Neural cell (in vitro differentiated cells): ENCODE results near the gene NAB2. TPM values are rescaled to one million over a fixed set of nuclear protein-coding genes. Genes with fewer than 3 reads are reported as not detected.

Experiments
- H2AFZ ChIP-seq: fragments of 200-600, 300-800 bp; sonication (generic), shearing (Covaris generic); 2 replicates; pipeline ENCODE4 v1.6.0; 2014; ENCODE audit warnings: low read depth, mild to moderate bottlenecking, antibody characterized with exemption, low read length, moderate library complexity
- H3F3A ChIP-seq: fragments of 200-600 bp; shearing (Covaris generic); 2 replicates; pipeline ENCODE4 v1.6.1; 2016; ENCODE audit warnings: mild to moderate bottlenecking, moderate library complexity, mixed read lengths, antibody characterized with exemption, low read length; ENCODE audit not compliant: insufficient read depth, poor library complexity, severe bottlenecking
- H3K27ac ChIP-seq: fragments of 200-600, 300-800 bp; sonication (generic), shearing (Covaris generic); 2 replicates; pipeline ENCODE4 v1.5.1; 2014; ENCODE audit warnings: mild to moderate bottlenecking, low read length, moderate library complexity
- H3K27me3 ChIP-seq: fragments of 300-800, 200-600 bp; sonication (generic), shearing (Covaris generic); 2 replicates; pipeline ENCODE4 v1.6.0; 2014; ENCODE audit warnings: mild to moderate bottlenecking, low read depth, low read length, moderate library complexity; ENCODE audit not compliant: insufficient read depth
- H3K36me3 ChIP-seq: fragments of 300-800, 200-600 bp; sonication (generic), shearing (Covaris generic); 2 replicates; pipeline ENCODE4 v1.5.1; 2014; ENCODE audit warnings: mild to moderate bottlenecking, antibody characterized with exemption, low read length, moderate library complexity; ENCODE audit not compliant: insufficient read depth
- H3K4me2 ChIP-seq: fragments of 300-800, 200-600 bp; sonication (generic), shearing (Covaris generic); 2 replicates; pipeline ENCODE4 v1.6.0; 2014; ENCODE audit warnings: mild to moderate bottlenecking, low read length
- H3K4me3 ChIP-seq: fragments of 300-800, 200-600 bp; sonication (generic), shearing (Covaris generic); 2 replicates; pipeline ENCODE4 v1.5.1; 2014; ENCODE audit warnings: mild to moderate bottlenecking, low read length, moderate library complexity
- H3K79me2 ChIP-seq: fragments of 200-600 bp; shearing (Covaris generic); replicated peaks from 2 replicates; pipeline ENCODE4 v1.6.0; 2014; ENCODE audit warnings: mild to moderate bottlenecking, low read length, moderate library complexity; ENCODE audit not compliant: insufficient read depth
- H3K9ac ChIP-seq: fragments of 300-800, 200-600 bp; sonication (generic), shearing (Covaris generic); 2 replicates; pipeline ENCODE4 v1.6.1; 2016; ENCODE audit warnings: mild to moderate bottlenecking, low read length, mixed read lengths
- H3K9me2 ChIP-seq: fragments of 200-600 bp; shearing (Covaris generic); 2 replicates; pipeline ENCODE4 v1.6.1; 2016; ENCODE audit warnings: mild to moderate bottlenecking, low read length, mixed read lengths; ENCODE audit not compliant: insufficient read depth
- H3K9me3 ChIP-seq: fragments of 200-600, 300-800 bp; sonication (generic), shearing (Covaris generic); 2 replicates; pipeline ENCODE4 v1.6.1; 2016; ENCODE audit warnings: mild to moderate bottlenecking, mixed run types, low read length, moderate library complexity, mixed read lengths
- H4K20me1 ChIP-seq: fragments of 200-600 bp; shearing (Covaris generic); 2 replicates; pipeline ENCODE4 v1.6.1; 2016; ENCODE audit warnings: mild to moderate bottlenecking, mixed run types; ENCODE audit not compliant: insufficient read depth
- CTCF ChIP-seq: fragments of 450-650 bp; IDR thresholded peaks from 2 replicates; pipeline ENCODE4 v1.5.1; 2014; ENCODE audit warnings: antibody characterized with exemption, mild to moderate bottlenecking, moderate library complexity; ENCODE audit not compliant: poor library complexity, severe bottlenecking
- EP300 ChIP-seq: fragments of 450-650 bp; conservative IDR thresholded peaks from 2 replicates; pipeline ENCODE4 v1.6.1; 2014; ENCODE audit warnings: antibody characterized with exemption, mild to moderate bottlenecking, moderate library complexity; ENCODE audit not compliant: poor library complexity, severe bottlenecking
- EZH2 ChIP-seq: fragments of 200-600, 300-800 bp; shearing (Covaris generic), sonication (generic); IDR thresholded peaks from 2 replicates; pipeline ENCODE4 v1.6.1; 2014; ENCODE audit warnings: antibody characterized with exemption, low read length, borderline replicate concordance, mild to moderate bottlenecking; ENCODE audit not compliant: insufficient read depth, poor library complexity, severe bottlenecking
- MXI1 ChIP-seq: fragments of 450-650 bp; conservative IDR thresholded peaks from 2 replicates; pipeline ENCODE4 v1.6.1; 2014; ENCODE audit warnings: antibody characterized with exemption, mild to moderate bottlenecking; ENCODE audit not compliant: poor library complexity, severe bottlenecking
- POLR2AphosphoS5 ChIP-seq: IDR thresholded peaks from 2 replicates; pipeline ENCODE4 v1.6.1; 2012
- RAD21 ChIP-seq: fragments of 450-650 bp; conservative IDR thresholded peaks from 2 replicates; pipeline ENCODE4 v1.6.1; 2014; ENCODE audit warnings: antibody characterized with exemption, mild to moderate bottlenecking, moderate library complexity
- REST ChIP-seq: IDR thresholded peaks from 2 replicates; pipeline ENCODE4 v1.6.1; 2012; ENCODE audit warnings: borderline replicate concordance
- SMC3 ChIP-seq: fragments of 450-650 bp; conservative IDR thresholded peaks from 2 replicates; pipeline ENCODE4 v1.6.1; 2014; ENCODE audit warnings: antibody characterized with exemption, mild to moderate bottlenecking, moderate library complexity; ENCODE audit not compliant: poor library complexity
- TAF1 ChIP-seq: IDR thresholded peaks from 2 replicates; pipeline ENCODE4 v1.6.1; 2012; ENCODE audit warnings: low read depth
- polyA plus RNA-seq: library from polyadenylated mRNA; depleted of rRNA; stranded (reverse); fragments of >200 nt; gene quantifications from 2 replicates; pipeline ENCODE4 v1.2.3, GENCODE V29; 2014

The NAB2 gene
- polyA plus RNA-seq, 1 donor from 2014 or later, result 15.6 TPM

- Histone ChIP-seq H3K4me3 (no peak overlapping the region), H2AFZ (no peak overlapping the region), H3K27ac (no peak overlapping the region), H3K9ac (no peak overlapping the region), H3K27me3 (no peaks in the 10 kb centered on the region), H3K4me2 (no peak overlapping the region), H3K36me3 (no peaks in the 10 kb centered on the region), H3K79me2 (no peaks in the 10 kb centered on the region), H3K9me2 (no peaks in the 10 kb centered on the region), H3F3A (no peaks in the 10 kb centered on the region), H3K9me3 (no peaks in the 10 kb centered on the region), H4K20me1 (no peaks in the 10 kb centered on the region)
- TF ChIP-seq REST, result no peak
- TF ChIP-seq SMC3, result no peak
- TF ChIP-seq RAD21, result no peak
- no peak for TF ChIP-seq CTCF
Measured at GRCh38 chr12:57046086-57046791, 42.7 kb upstream of the NAB2 start.

- Histone ChIP-seq H3K79me2 (no peaks in the 10 kb centered on the region), H4K20me1 (no peaks in the 10 kb centered on the region), H3K27ac (no peak overlapping the region), H3F3A (no peaks in the 10 kb centered on the region), H3K9me2 (no peaks in the 10 kb centered on the region), H3K27me3 (no peaks in the 10 kb centered on the region), H3K4me2 (no peak overlapping the region), H2AFZ (no peak overlapping the region), H3K4me3 (no peak overlapping the region), H3K36me3 (no peaks in the 10 kb centered on the region), H3K9me3 (no peaks in the 10 kb centered on the region), H3K9ac (no peak overlapping the region)
- TF ChIP-seq SMC3 (no peak), TAF1 (no peak), MXI1 (no peak), EZH2 (no peak), RAD21 (no peak), POLR2AphosphoS5 (no peak), REST (no peak), CTCF (no peak), EP300 (no peak)
Measured at GRCh38 chr12:57046947-57047890, 41.7 kb upstream of the NAB2 start.
